MCF 10A (cell line): ENCODE results near the gene WNT3A. TPM values are rescaled to one million over a fixed set of nuclear protein-coding genes. Genes with fewer than 3 reads are reported as not detected.
A peak's percentile ranks its signal among the peaks of the same experiment; 100 is the strongest.

Experiments
- BruUV-seq: library from RNA; stranded (reverse); fragments of 400-500 nt; replicated peaks from 2 replicates; lab custom pipeline; 2021; lab: Mats Ljungman, UMichigan
- CTCF ChIA-PET: fragments of 300-600 bp; sonication (Branson Sonifier 250); formaldehyde crosslinking; extraction: SDS; loops from one replicate; lab custom pipeline; 2021; ENCODE audit warnings: antibody characterized with exemption, inconsistent platforms; lab: Yijun Ruan, JAX
- POLR2A ChIA-PET: fragments of 300-600, 350-650 bp; sonication (Branson Sonifier 250); formaldehyde crosslinking; extraction: SDS; loops from one replicate; lab custom pipeline; 2020; ENCODE audit warnings: antibody characterized with exemption, inconsistent platforms; lab: Yijun Ruan, JAX
- DNase-seq: peaks from one replicate; pipeline ENCODE4 v3.0.0-alpha.2; 2018; ENCODE audit not compliant: unreplicated experiment
- H3K27ac Mint-ChIP-seq: one replicate; pipeline ENCODE4 v1.8.0; 2022; ENCODE audit warnings: mild to moderate bottlenecking, low read depth, mixed read lengths; ENCODE audit not compliant: unreplicated experiment
- H3K27me3 Mint-ChIP-seq: one replicate; pipeline ENCODE4 v1.8.0; 2022; ENCODE audit warnings: mixed read lengths; ENCODE audit not compliant: insufficient read depth, unreplicated experiment
- H3K36me3 Mint-ChIP-seq: one replicate; pipeline ENCODE4 v1.8.0; 2022; ENCODE audit warnings: mild to moderate bottlenecking, moderate library complexity, mixed read lengths; ENCODE audit not compliant: insufficient read depth, unreplicated experiment
- H3K4me1 Mint-ChIP-seq: one replicate; pipeline ENCODE4 v1.8.0; 2022; ENCODE audit warnings: mixed read lengths; ENCODE audit not compliant: insufficient read depth, unreplicated experiment
- H3K4me3 Mint-ChIP-seq: one replicate; pipeline ENCODE4 v1.8.0; 2022; ENCODE audit warnings: mild to moderate bottlenecking, moderate library complexity, mixed read lengths; ENCODE audit not compliant: unreplicated experiment
- H3K9me3 Mint-ChIP-seq: one replicate; pipeline ENCODE4 v1.8.0; 2022; ENCODE audit warnings: mixed read lengths; ENCODE audit not compliant: unreplicated experiment
- CTCF ChIP-seq: fragments of 200-600 bp; IDR thresholded peaks from one replicate; pipeline ENCODE4 v1.8.0; 2022; ENCODE audit warnings: antibody characterized with exemption, mild to moderate bottlenecking; ENCODE audit not compliant: unreplicated experiment
- intact Hi-C: fragments of 100-400 bp; cut with micrococcal nuclease; formaldehyde crosslinking; loops from 2 replicates; pipeline ENCODE4 v1.14.1; 2022
- total RNA-seq: library from RNA; stranded (reverse); gene quantifications from 2 replicates; pipeline ENCODE4 v1.2.3, GENCODE V29; 2022

Gene WNT3A
- total RNA-seq, 1 experiment from 2014 or later: not detected

DNA sequence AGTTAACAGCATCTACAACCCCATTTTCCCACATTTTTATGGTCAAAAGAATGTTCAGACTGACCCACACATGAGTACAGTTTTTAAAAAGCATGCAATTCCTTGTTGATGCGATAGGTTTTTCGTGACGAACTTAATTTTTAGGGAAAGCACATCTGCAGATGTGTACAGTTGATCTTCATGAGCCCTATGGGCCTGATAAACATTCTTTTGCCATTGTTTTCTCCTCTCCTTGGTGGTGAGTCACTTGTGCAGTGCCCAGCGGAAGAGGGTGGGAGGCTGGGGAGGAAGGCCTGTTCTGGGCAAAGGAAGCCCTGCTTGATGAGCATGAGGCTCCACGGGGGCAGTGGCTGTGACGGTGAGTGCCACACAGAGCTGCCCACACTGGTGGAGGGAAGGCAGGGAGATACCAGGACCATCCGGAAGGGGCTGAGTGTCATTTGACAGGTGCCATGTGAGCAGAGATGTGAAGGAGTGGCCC lies 81.0 kb downstream of the WNT3A start:
- POLR2A ChIA-PET: interaction anchor here (0.6 to 7.9 kb wide), 14 partner anchors 12 to 369 kb away, joined by 3 to 56 read pairs (median 4); partner anchors contain the start of genes GUK1 and MRPL55
- Mint-ChIP-seq H3K4me3 (peak overlapping the region; percentile 77), H3K4me1 (peaks cover 82% of the 10 kb centered on the region), H3K27me3 (no peaks in the 10 kb centered on the region), H3K27ac (peak overlapping the region; percentile 78), H3K36me3 (peaks cover 80% of the 10 kb centered on the region), H3K9me3 (no peaks in the 10 kb centered on the region)
- intact Hi-C loops: loop anchor here (5.0 kb wide), 1 partner anchor 141 kb away; the partner anchor contains the start of gene WNT9A
- CTCF ChIA-PET: interaction anchor here (0.6 to 7.4 kb wide), 8 partner anchors 14 to 89 kb away, joined by 3 to 72 read pairs (median 4); no protein-coding TSS in a partner anchor
- peak; percentile 95 for DNase-seq
- no TSS peak for BruUV-seq
- TF ChIP-seq CTCF: no peak

- intact Hi-C loops: loop anchor here (5.0 kb wide), 1 partner anchor 142 kb away; the partner anchor contains the start of gene WNT9A
- ChIA-PET POLR2A (interaction anchor here (0.8 to 7.9 kb wide), 10 partner anchors 11 to 317 kb away, joined by 3 to 56 read pairs (median 6); partner anchors contain the start of genes GUK1, MRPL55 and TRIM11), CTCF (interaction anchor here (1.3 to 7.4 kb wide), 7 partner anchors 10 to 90 kb away, joined by 3 to 72 read pairs (median 6); no protein-coding TSS in a partner anchor)
- peak overlapping the region; percentile 78 for H3K27ac Mint-ChIP-seq
- no peaks in the 10 kb centered on the region for H3K27me3 Mint-ChIP-seq
- BruUV-seq: no TSS peak
- H3K4me3 Mint-ChIP-seq: peak overlapping the region; percentile 77
- peaks cover 81% of the 10 kb centered on the region for H3K4me1 Mint-ChIP-seq
- peaks cover 86% of the 10 kb centered on the region for H3K36me3 Mint-ChIP-seq
- no peak for TF ChIP-seq CTCF
- no peaks in the 10 kb centered on the region for H3K9me3 Mint-ChIP-seq
- no peak for DNase-seq
Measured at GRCh38 chr1:228088586-228089498, 82.0 kb downstream of the WNT3A start.

DNA sequence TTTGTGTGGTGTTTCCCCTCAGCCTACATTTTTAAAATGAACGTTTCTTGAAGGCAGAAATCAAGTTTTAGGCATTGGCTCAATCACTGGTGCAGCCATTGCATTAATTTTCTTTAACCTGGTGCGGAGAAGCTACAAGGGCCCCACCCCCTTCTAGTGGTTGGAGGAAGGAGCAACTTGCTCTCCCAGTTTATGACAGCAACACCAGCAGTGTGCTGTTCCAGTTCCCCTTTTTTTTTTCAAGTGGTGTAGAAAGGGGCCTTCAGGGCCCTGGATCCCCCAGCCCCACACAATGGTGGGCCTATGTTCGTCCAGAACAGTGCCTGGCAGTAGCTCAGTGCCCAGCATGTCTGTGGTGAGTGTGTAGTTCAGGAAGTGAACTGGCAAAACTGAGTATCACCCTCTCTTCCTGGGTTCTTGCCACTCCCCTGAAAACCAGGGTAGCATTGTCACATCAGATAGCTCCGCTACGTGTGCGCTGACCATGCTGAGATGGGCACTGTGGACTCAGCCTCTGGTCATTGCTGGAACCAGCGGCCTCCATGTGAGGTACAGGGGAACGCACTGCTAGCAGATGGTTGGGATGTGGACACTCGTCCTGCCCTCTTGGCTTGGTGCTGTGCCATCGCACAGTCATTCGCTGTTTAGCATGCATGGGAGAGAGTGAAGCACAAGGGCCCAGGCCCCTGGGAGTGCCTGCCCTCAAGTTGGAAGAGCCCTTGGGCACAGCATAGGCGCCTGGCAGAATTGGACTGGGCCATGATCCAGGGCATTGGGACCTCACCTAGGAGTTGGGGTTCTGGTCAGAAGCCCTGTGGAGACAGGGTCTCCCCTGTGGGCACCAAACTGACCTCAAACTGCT lies 83.0 kb downstream of the WNT3A start:
- Mint-ChIP-seq H3K4me1 (peaks cover 73% of the 10 kb centered on the region), H3K27me3 (no peaks in the 10 kb centered on the region), H3K27ac (peak overlapping the region; percentile 78), H3K4me3 (peak overlapping the region; percentile 77), H3K36me3 (peaks cover 86% of the 10 kb centered on the region), H3K9me3 (peaks cover 6% of the 10 kb centered on the region)
- intact Hi-C loops: loop anchor here (5.0 kb wide), 1 partner anchor 142 kb away; the partner anchor contains the start of gene WNT9A
- no peak for DNase-seq
- ChIA-PET CTCF (interaction anchor here (1.2 to 7.4 kb wide), 9 partner anchors 9 to 104 kb away, joined by 3 to 72 read pairs (median 5); no protein-coding TSS in a partner anchor), POLR2A (interaction anchor here (0.8 to 7.9 kb wide), 10 partner anchors 6 to 316 kb away, joined by 3 to 56 read pairs (median 7); partner anchors contain the start of genes ARF1, IBA57 and TRIM11)
- no peak for TF ChIP-seq CTCF
- BruUV-seq: no TSS peak
